ENCODE measurements around the gene GCKR.

- TF ChIP-seq CTCF (IDR thresholded peaks at IDR 0.05) (no peak), POLR2A (IDR thresholded peaks at IDR 0.05) (no peak)
Observed at GRCh38 chr2:27527182-27527581, 30.5 kb downstream of the GCKR start.
